Measurements from ENCODE around the gene MLPH.

The MLPH gene

GRCh38 chr2:237574894-237575868 is 88.1 kb downstream of the MLPH start:
- TF ChIP-seq CTCF (IDR thresholded peaks at IDR 0.05): no peak

GRCh38 chr2:237575869-237576862 is 89.1 kb downstream of the MLPH start:
- TF ChIP-seq CTCF (IDR thresholded peaks at IDR 0.05): no peak

- no peak for TF ChIP-seq CTCF (IDR thresholded peaks at IDR 0.05)
Observed at GRCh38 chr2:237576974-237577373, 89.9 kb downstream of the MLPH start.

- TF ChIP-seq CTCF (IDR thresholded peaks at IDR 0.05): no peak
Observed at GRCh38 chr2:237577458-237577857, 90.4 kb downstream of the MLPH start.

GRCh38 chr2:237577956-237578870 is 91.2 kb downstream of the MLPH start:
- no peak for TF ChIP-seq CTCF (IDR thresholded peaks at IDR 0.05)

GRCh38 chr2:237581326-237581725 is 94.3 kb downstream of the MLPH start:
- no peak for TF ChIP-seq CTCF (IDR thresholded peaks at IDR 0.05)

Measured in LNCAP (cell line).